ENCODE data around the gene RPS6KA2.
"Not testable (repeated sequence)": the region's sequence is repeated elsewhere in the genome, so short reads cannot be mapped to it uniquely, and the experiment has no call there.

RPS6KA2 gene

GRCh38 chr6:166646716-166647115 lies 19.7 kb upstream of the RPS6KA2 start:
- no peak overlapping the region for H3K27ac Mint-ChIP-seq
- no peaks in the 10 kb centered on the region for H3K4me1 Mint-ChIP-seq (ENCODE audit: low read depth)
- no peaks in the 10 kb centered on the region for H3K36me3 Mint-ChIP-seq (ENCODE audit: low read depth)
- H3K4me3 Mint-ChIP-seq, result no peak overlapping the region
- H3K9me3 Mint-ChIP-seq, result no peaks in the 10 kb centered on the region
- peaks cover 6% of the 10 kb centered on the region for H3K27me3 Mint-ChIP-seq

- H3K27ac Mint-ChIP-seq, result no peak overlapping the region
- H3K4me3 Mint-ChIP-seq, result no peak overlapping the region
- H3K27me3 Mint-ChIP-seq, result peaks cover 11% of the 10 kb centered on the region
- H3K4me1 Mint-ChIP-seq (ENCODE audit: low read depth), result no peaks in the 10 kb centered on the region
- H3K36me3 Mint-ChIP-seq (ENCODE audit: low read depth), result no peaks in the 10 kb centered on the region
- no peaks in the 10 kb centered on the region for H3K9me3 Mint-ChIP-seq
Measured at GRCh38 chr6:166645896-166646295, 18.8 kb upstream of the RPS6KA2 start.

- Mint-ChIP-seq H3K27me3 (peaks cover 20% of the 10 kb centered on the region), H3K4me3 (no peak overlapping the region), H3K9me3 (no peaks in the 10 kb centered on the region), H3K36me3 (ENCODE audit: low read depth) (no peaks in the 10 kb centered on the region), H3K27ac (no peak overlapping the region), H3K4me1 (ENCODE audit: low read depth) (peaks cover 10% of the 10 kb centered on the region)
Measured at GRCh38 chr6:166644681-166645080, 17.6 kb upstream of the RPS6KA2 start.

- H3K4me1 Mint-ChIP-seq (ENCODE audit: low read depth), result peaks cover 12% of the 10 kb centered on the region
- no peaks in the 10 kb centered on the region for H3K36me3 Mint-ChIP-seq (ENCODE audit: low read depth)
- H3K4me3 Mint-ChIP-seq, result no peak overlapping the region
- H3K27me3 Mint-ChIP-seq, result peaks cover 26% of the 10 kb centered on the region
- no peak overlapping the region for H3K27ac Mint-ChIP-seq
- H3K9me3 Mint-ChIP-seq, result no peaks in the 10 kb centered on the region
Measured at GRCh38 chr6:166643891-166644590, 17.0 kb upstream of the RPS6KA2 start.

GRCh38 chr6:166642646-166643045 lies 15.6 kb upstream of the RPS6KA2 start:
- H3K36me3 Mint-ChIP-seq (ENCODE audit: low read depth), result no peaks in the 10 kb centered on the region
- H3K27me3 Mint-ChIP-seq, result peaks cover 35% of the 10 kb centered on the region
- no peak overlapping the region for H3K27ac Mint-ChIP-seq
- H3K4me1 Mint-ChIP-seq (ENCODE audit: low read depth), result peaks cover 12% of the 10 kb centered on the region
- H3K9me3 Mint-ChIP-seq, result no peaks in the 10 kb centered on the region
- H3K4me3 Mint-ChIP-seq, result no peak overlapping the region

- H3K9me3 Mint-ChIP-seq, result no peaks in the 10 kb centered on the region
- H3K4me1 Mint-ChIP-seq (ENCODE audit: low read depth), result peaks cover 12% of the 10 kb centered on the region
- H3K4me3 Mint-ChIP-seq, result no peak overlapping the region
- H3K27ac Mint-ChIP-seq, result no peak overlapping the region
- H3K36me3 Mint-ChIP-seq (ENCODE audit: low read depth), result no peaks in the 10 kb centered on the region
- H3K27me3 Mint-ChIP-seq, result peaks cover 39% of the 10 kb centered on the region
Measured at GRCh38 chr6:166640342-166641043, 13.4 kb upstream of the RPS6KA2 start.

- Mint-ChIP-seq H3K4me3 (no peak overlapping the region), H3K9me3 (no peaks in the 10 kb centered on the region), H3K27me3 (peaks cover 39% of the 10 kb centered on the region), H3K4me1 (ENCODE audit: low read depth) (peaks cover 12% of the 10 kb centered on the region), H3K27ac (no peak overlapping the region), H3K36me3 (ENCODE audit: low read depth) (no peaks in the 10 kb centered on the region)
Measured at GRCh38 chr6:166639921-166640320, 12.9 kb upstream of the RPS6KA2 start.

- H3K4me3 Mint-ChIP-seq, result no peak overlapping the region
- no peaks in the 10 kb centered on the region for H3K36me3 Mint-ChIP-seq (ENCODE audit: low read depth)
- no peaks in the 10 kb centered on the region for H3K9me3 Mint-ChIP-seq
- peaks cover 44% of the 10 kb centered on the region for H3K27me3 Mint-ChIP-seq
- H3K4me1 Mint-ChIP-seq (ENCODE audit: low read depth), result peaks cover 12% of the 10 kb centered on the region
- H3K27ac Mint-ChIP-seq, result no peak overlapping the region
Measured at GRCh38 chr6:166638573-166638964, 11.5 kb upstream of the RPS6KA2 start.

GRCh38 chr6:166637812-166638572 lies 10.9 kb upstream of the RPS6KA2 start:
- Mint-ChIP-seq H3K4me3 (no peak overlapping the region), H3K27me3 (peaks cover 44% of the 10 kb centered on the region), H3K4me1 (ENCODE audit: low read depth) (peaks cover 12% of the 10 kb centered on the region), H3K9me3 (no peaks in the 10 kb centered on the region), H3K27ac (no peak overlapping the region), H3K36me3 (ENCODE audit: low read depth) (no peaks in the 10 kb centered on the region)

GRCh38 chr6:166636934-166637333 lies 9.9 kb upstream of the RPS6KA2 start:
- Mint-ChIP-seq H3K4me1 (ENCODE audit: low read depth) (peaks cover 12% of the 10 kb centered on the region), H3K36me3 (ENCODE audit: low read depth) (no peaks in the 10 kb centered on the region), H3K27ac (no peak overlapping the region), H3K27me3 (peaks cover 43% of the 10 kb centered on the region), H3K4me3 (no peak overlapping the region), H3K9me3 (no peaks in the 10 kb centered on the region)

- Mint-ChIP-seq H3K4me3 (no peak overlapping the region), H3K27ac (no peak overlapping the region), H3K9me3 (no peaks in the 10 kb centered on the region)
Measured at GRCh38 chr6:166636191-166636933, 9.3 kb upstream of the RPS6KA2 start.

GRCh38 chr6:166635013-166635970 lies 8.2 kb upstream of the RPS6KA2 start:
- Mint-ChIP-seq H3K4me3 (no peak overlapping the region), H3K4me1 (ENCODE audit: low read depth) (peaks cover 7% of the 10 kb centered on the region), H3K36me3 (ENCODE audit: low read depth) (no peaks in the 10 kb centered on the region), H3K9me3 (no peaks in the 10 kb centered on the region), H3K27ac (no peak overlapping the region), H3K27me3 (peaks cover 30% of the 10 kb centered on the region)

More at GRCh38 chr6:166636191-166636933, 9.3 kb upstream of the RPS6KA2 start:
- Mint-ChIP-seq H3K36me3 (ENCODE audit: low read depth) (no peaks in the 10 kb centered on the region), H3K27me3 (peaks cover 38% of the 10 kb centered on the region), H3K4me1 (ENCODE audit: low read depth) (peaks cover 12% of the 10 kb centered on the region)

- not testable (repeated sequence) for H3K9me3 Mint-ChIP-seq; H3K4me1 Mint-ChIP-seq (ENCODE audit: low read depth); H3K4me3 Mint-ChIP-seq; H3K27ac Mint-ChIP-seq; H3K36me3 Mint-ChIP-seq (ENCODE audit: low read depth)
- peaks cover 32% of the 10 kb centered on the region for H3K27me3 Mint-ChIP-seq
Measured at GRCh38 chr6:166634581-166634980, 7.5 kb upstream of the RPS6KA2 start.
